HG03025 (cell line): ENCODE data around the gene PAX3.

Experiments
- ATAC-seq: cut with Tn5 transposase; IDR thresholded peaks from one replicate; pipeline ENCODE4 v1.9.1; 2021; ENCODE audit warnings: mild to moderate bottlenecking, moderate library complexity; ENCODE audit not compliant: unreplicated experiment, low FRiP score

Gene PAX3

GRCh38 chr2:222238072-222238471 is 60.7 kb downstream of the PAX3 start:
- no peak for ATAC-seq

- ATAC-seq, result no peak
Measured at GRCh38 chr2:222232839-222233238, 66.0 kb downstream of the PAX3 start.

GRCh38 chr2:222232372-222232771 is 66.4 kb downstream of the PAX3 start:
- no peak for ATAC-seq

- no peak for ATAC-seq
Measured at GRCh38 chr2:222228054-222228453, 70.7 kb downstream of the PAX3 start.

- ATAC-seq, result no peak
Measured at GRCh38 chr2:222218786-222219185, 80.0 kb downstream of the PAX3 start.

- no peak for ATAC-seq
Measured at GRCh38 chr2:222217712-222218111, 81.1 kb downstream of the PAX3 start.

- ATAC-seq, result no peak
Measured at GRCh38 chr2:222214885-222215284, 83.9 kb downstream of the PAX3 start.

- ATAC-seq, result no peak
Measured at GRCh38 chr2:222213049-222213448, 85.7 kb downstream of the PAX3 start.

- no peak for ATAC-seq
Measured at GRCh38 chr2:222212571-222212970, 86.2 kb downstream of the PAX3 start.

- no peak for ATAC-seq
Measured at GRCh38 chr2:222208010-222208690, 90.6 kb downstream of the PAX3 start.

GRCh38 chr2:222205136-222205535 is 93.7 kb downstream of the PAX3 start:
- no peak for ATAC-seq

GRCh38 chr2:222203041-222203440 is 95.8 kb downstream of the PAX3 start:
- ATAC-seq, result no peak

- no peak for ATAC-seq
Measured at GRCh38 chr2:222196159-222196558, 102.6 kb downstream of the PAX3 start.

- ATAC-seq, result no peak
Measured at GRCh38 chr2:222194669-222195068, 104.1 kb downstream of the PAX3 start.

- no peak for ATAC-seq
Measured at GRCh38 chr2:222193328-222193983, 105.3 kb downstream of the PAX3 start.

GRCh38 chr2:222180619-222181018 is 118.2 kb downstream of the PAX3 start:
- no peak for ATAC-seq

- no peak for ATAC-seq
Measured at GRCh38 chr2:222179592-222179991, 119.2 kb downstream of the PAX3 start.

- ATAC-seq, result no peak
Measured at GRCh38 chr2:222178450-222178849, 120.3 kb downstream of the PAX3 start.

- ATAC-seq, result no peak
Measured at GRCh38 chr2:222176890-222177289, 121.9 kb downstream of the PAX3 start.

GRCh38 chr2:222174450-222174849 is 124.3 kb downstream of the PAX3 start:
- no peak for ATAC-seq

- no peak for ATAC-seq
Measured at GRCh38 chr2:222169346-222169745, 129.5 kb downstream of the PAX3 start.

GRCh38 chr2:222167762-222168161 is 131.0 kb downstream of the PAX3 start:
- ATAC-seq, result no peak
